SK-N-SH treated with all-trans-retinoic acid at 6 μM for 48 hours (cell line): ENCODE measurements around the gene PRH1.

Source experiments
- ATAC-seq: fragments of 200-7000 bp; cut with Tn5 transposase; 3 replicates; pipeline ENCODE4 v1.9.1; 2020; ENCODE audit warnings: mild to moderate bottlenecking, moderate library complexity
- ARNTL ChIP-seq: fragments of 450-650 bp; formaldehyde crosslinking; IDR thresholded peaks from 2 replicates; pipeline ENCODE4 v1.5.0; 2020; ENCODE audit warnings: low read depth, mild to moderate bottlenecking, moderate library complexity, borderline replicate concordance
- BACH2 ChIP-seq: fragments of 250-450 bp; sonication (Bioruptor Pico); IDR thresholded peaks from 2 replicates; pipeline ENCODE4 v1.9.0; 2021; ENCODE audit warnings: mild to moderate bottlenecking, borderline replicate concordance
- CSDC2 ChIP-seq: fragments of 250-450 bp; sonication (Bioruptor Pico); IDR thresholded peaks from 2 replicates; pipeline ENCODE4 v1.5.0; 2020; ENCODE audit warnings: mild to moderate bottlenecking, moderate library complexity
- ESRRG ChIP-seq: fragments of 250-450 bp; sonication (Bioruptor Pico); IDR thresholded peaks from 2 replicates; pipeline ENCODE4 v1.6.1; 2021; ENCODE audit warnings: mild to moderate bottlenecking
- ISL1 ChIP-seq: fragments of 250-450 bp; sonication (Bioruptor Pico); IDR thresholded peaks from 2 replicates; pipeline ENCODE4 v2.1.2; 2022; ENCODE audit warnings: mild to moderate bottlenecking, moderate library complexity
- OSR1 ChIP-seq: fragments of 250-450 bp; sonication (Bioruptor Pico); IDR thresholded peaks from 2 replicates; pipeline ENCODE4 v1.8.0; 2022; ENCODE audit warnings: moderate library complexity, mild to moderate bottlenecking, inconsistent platforms
- PPARA ChIP-seq: fragments of 250-450 bp; sonication (Bioruptor Pico); IDR thresholded peaks from 2 replicates; pipeline ENCODE4 v1.5.0; 2020; ENCODE audit warnings: mild to moderate bottlenecking, borderline replicate concordance
- RARB ChIP-seq: fragments of 250-450 bp; sonication (Bioruptor Pico); IDR thresholded peaks from 2 replicates; pipeline ENCODE4 v1.8.0; 2021; ENCODE audit warnings: mild to moderate bottlenecking, moderate library complexity
- SNAI2 ChIP-seq: fragments of 250-450 bp; sonication (Bioruptor Pico); IDR thresholded peaks from 2 replicates; pipeline ENCODE4 v1.5.0; 2020; ENCODE audit warnings: mild to moderate bottlenecking, moderate library complexity
- TCF4 ChIP-seq: fragments of 250-450 bp; sonication (Bioruptor Pico); IDR thresholded peaks from 2 replicates; pipeline ENCODE4 v1.8.0; 2021; ENCODE audit warnings: mild to moderate bottlenecking, moderate library complexity, borderline replicate concordance
- TOX ChIP-seq: fragments of 250-450 bp; sonication (Bioruptor Pico); IDR thresholded peaks from 2 replicates; pipeline ENCODE4 v1.8.0; 2021; ENCODE audit warnings: mild to moderate bottlenecking, moderate library complexity, borderline replicate concordance
- ZC3H10 ChIP-seq: fragments of 250-450 bp; sonication (Bioruptor Pico); IDR thresholded peaks from 2 replicates; pipeline ENCODE4 v1.5.1; 2021; ENCODE audit warnings: mild to moderate bottlenecking, moderate library complexity
- ZFP3 ChIP-seq: fragments of 250-450 bp; sonication (Bioruptor Pico); IDR thresholded peaks from 2 replicates; pipeline ENCODE4 v1.5.0; 2020; ENCODE audit warnings: mild to moderate bottlenecking, moderate library complexity
- ZFP30 ChIP-seq: fragments of 450-650 bp; formaldehyde crosslinking; IDR thresholded peaks from 2 replicates; pipeline ENCODE4 v1.5.0; 2022; ENCODE audit warnings: mild to moderate bottlenecking, moderate library complexity
- ZNF565 ChIP-seq: fragments of 450-650 bp; formaldehyde crosslinking; conservative IDR thresholded peaks from 2 replicates; pipeline ENCODE4 v1.5.0; 2020; ENCODE audit warnings: low read depth, mild to moderate bottlenecking, moderate library complexity
- ZNF70 ChIP-seq: fragments of 450-650 bp; formaldehyde crosslinking; IDR thresholded peaks from 2 replicates; pipeline ENCODE4 v1.5.0; 2020; ENCODE audit warnings: mild to moderate bottlenecking, moderate library complexity
- ZNF8 ChIP-seq: fragments of 450-650 bp; formaldehyde crosslinking; IDR thresholded peaks from 2 replicates; pipeline ENCODE4 v1.5.0; 2020; ENCODE audit warnings: mild to moderate bottlenecking, moderate library complexity
- TF ChIP-seq, protein P1 (sequence below): fragments of 250-450 bp; sonication (Bioruptor Pico); IDR thresholded peaks from 2 replicates; pipeline ENCODE4 v1.8.0; 2020; ENCODE audit warnings: mild to moderate bottlenecking, moderate library complexity, borderline replicate concordance
- TF ChIP-seq, protein P2 (sequence below): fragments of 250-450 bp; sonication (Bioruptor Pico); IDR thresholded peaks from 2 replicates; pipeline ENCODE4 v1.8.0; 2021; ENCODE audit warnings: low read depth, mild to moderate bottlenecking, moderate library complexity, borderline replicate concordance
- TF ChIP-seq, protein P3 (sequence below): fragments of 250-450 bp; sonication (Bioruptor Pico); IDR thresholded peaks from 2 replicates; pipeline ENCODE4 v1.5.1; 2021; ENCODE audit warnings: mild to moderate bottlenecking, moderate library complexity
- TF ChIP-seq, protein P4 (sequence below): fragments of 250-450 bp; sonication (Bioruptor Pico); IDR thresholded peaks from 2 replicates; pipeline ENCODE4 v1.5.0; 2020; ENCODE audit warnings: mild to moderate bottlenecking, moderate library complexity

The PRH1 gene

DNA sequence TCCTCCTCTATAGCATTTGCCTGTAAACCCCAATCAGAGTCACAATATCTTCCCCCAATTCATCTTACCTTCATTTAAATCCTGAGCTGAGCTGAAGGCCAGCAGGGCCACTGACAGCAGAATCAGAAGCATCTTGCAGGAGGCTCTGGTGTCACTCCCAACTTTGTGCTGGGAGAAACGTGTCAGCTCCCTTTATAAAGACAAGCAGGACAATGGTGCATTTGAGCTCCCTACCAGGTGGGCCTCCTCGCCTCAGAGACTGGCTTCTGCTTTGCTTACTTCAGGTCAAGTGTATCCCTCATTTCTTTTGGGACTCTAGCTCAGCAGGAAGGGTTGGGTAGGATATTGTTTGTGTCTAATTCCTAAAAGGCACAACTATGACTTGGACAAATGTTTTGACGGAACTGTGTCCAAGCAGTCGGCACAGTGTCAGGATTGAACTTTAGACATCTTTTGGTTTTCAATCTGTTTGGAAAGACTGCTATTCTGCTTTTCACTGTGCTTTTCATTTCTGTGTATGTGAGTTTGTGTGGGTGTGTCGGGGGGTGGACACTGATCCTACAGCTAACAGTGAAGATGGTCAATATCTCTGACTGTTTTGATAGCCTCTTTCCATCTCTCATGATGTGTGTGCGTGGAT is at the start of gene PRH1:
Gene PRH1, minus strand, starts transcription at position 170 of the 640 bp plus-strand sequence. Its CDS starts 38 bp downstream, at position 132.
- TF ChIP-seq, protein P1, sequence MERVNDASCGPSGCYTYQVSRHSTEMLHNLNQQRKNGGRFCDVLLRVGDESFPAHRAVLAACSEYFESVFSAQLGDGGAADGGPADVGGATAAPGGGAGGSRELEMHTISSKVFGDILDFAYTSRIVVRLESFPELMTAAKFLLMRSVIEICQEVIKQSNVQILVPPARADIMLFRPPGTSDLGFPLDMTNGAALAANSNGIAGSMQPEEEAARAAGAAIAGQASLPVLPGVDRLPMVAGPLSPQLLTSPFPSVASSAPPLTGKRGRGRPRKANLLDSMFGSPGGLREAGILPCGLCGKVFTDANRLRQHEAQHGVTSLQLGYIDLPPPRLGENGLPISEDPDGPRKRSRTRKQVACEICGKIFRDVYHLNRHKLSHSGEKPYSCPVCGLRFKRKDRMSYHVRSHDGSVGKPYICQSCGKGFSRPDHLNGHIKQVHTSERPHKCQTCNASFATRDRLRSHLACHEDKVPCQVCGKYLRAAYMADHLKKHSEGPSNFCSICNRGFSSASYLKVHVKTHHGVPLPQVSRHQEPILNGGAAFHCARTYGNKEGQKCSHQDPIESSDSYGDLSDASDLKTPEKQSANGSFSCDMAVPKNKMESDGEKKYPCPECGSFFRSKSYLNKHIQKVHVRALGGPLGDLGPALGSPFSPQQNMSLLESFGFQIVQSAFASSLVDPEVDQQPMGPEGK (CRISPR knock-in tag), result no peak
- no peak for TF ChIP-seq BACH2
- no peak for TF ChIP-seq TCF4 (CRISPR knock-in tag)
- TF ChIP-seq RARB (CRISPR knock-in tag), result no peak
- no peak for TF ChIP-seq ESRRG (CRISPR knock-in tag)
- TF ChIP-seq, all 23 proteins: peak for 0
- ATAC-seq, result no peak

DNA sequence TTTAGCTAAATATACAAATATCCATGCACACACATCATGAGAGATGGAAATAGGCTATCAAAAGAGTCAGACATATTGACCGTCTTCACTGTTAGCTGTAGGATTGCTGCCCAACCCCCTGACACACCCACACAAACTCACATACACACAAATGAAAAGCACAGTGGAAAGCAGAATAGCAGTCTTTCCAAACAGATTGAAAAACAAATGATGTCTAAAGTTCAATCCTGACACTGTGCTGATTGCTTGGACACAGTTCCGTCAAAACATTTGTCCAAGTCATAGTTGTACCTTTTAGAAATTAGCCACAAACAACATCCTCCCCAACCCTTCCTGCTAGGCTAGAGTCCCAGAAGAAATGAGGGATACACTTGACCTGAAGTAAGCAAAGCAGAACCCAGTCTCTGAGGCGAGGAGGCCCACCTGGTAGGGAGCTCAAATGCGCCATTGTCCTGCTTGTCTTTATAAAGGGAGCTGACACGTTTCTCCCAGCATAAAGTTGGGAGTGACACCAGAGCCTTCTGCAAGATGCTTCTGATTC is 44.8 kb upstream of the PRH1 start, which contains the start of gene PRH2:
Gene PRH2, plus strand, starts transcription at position 491 of the 541 bp plus-strand sequence. Its CDS starts 38 bp downstream, at position 529.
- TF ChIP-seq OSR1 (CRISPR knock-in tag) (no peak), CSDC2 (CRISPR knock-in tag) (no peak), RARB (CRISPR knock-in tag) (no peak), TOX (CRISPR knock-in tag) (no peak), ZFP30 (CRISPR knock-in tag) (no peak), ZNF565 (CRISPR knock-in tag) (no peak), ZNF70 (no peak), ZNF8 (CRISPR knock-in tag) (no peak), ESRRG (CRISPR knock-in tag) (no peak)
- TF ChIP-seq, protein P1 (CRISPR knock-in tag), result no peak
- TF ChIP-seq, protein P2, sequence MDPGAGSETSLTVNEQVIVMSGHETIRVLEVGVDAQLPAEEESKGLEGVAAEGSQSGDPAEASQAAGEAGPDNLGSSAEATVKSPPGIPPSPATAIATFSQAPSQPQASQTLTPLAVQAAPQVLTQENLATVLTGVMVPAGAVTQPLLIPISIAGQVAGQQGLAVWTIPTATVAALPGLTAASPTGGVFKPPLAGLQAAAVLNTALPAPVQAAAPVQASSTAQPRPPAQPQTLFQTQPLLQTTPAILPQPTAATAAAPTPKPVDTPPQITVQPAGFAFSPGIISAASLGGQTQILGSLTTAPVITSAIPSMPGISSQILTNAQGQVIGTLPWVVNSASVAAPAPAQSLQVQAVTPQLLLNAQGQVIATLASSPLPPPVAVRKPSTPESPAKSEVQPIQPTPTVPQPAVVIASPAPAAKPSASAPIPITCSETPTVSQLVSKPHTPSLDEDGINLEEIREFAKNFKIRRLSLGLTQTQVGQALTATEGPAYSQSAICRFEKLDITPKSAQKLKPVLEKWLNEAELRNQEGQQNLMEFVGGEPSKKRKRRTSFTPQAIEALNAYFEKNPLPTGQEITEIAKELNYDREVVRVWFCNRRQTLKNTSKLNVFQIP (CRISPR knock-in tag), result no peak
- TF ChIP-seq, protein P3, sequence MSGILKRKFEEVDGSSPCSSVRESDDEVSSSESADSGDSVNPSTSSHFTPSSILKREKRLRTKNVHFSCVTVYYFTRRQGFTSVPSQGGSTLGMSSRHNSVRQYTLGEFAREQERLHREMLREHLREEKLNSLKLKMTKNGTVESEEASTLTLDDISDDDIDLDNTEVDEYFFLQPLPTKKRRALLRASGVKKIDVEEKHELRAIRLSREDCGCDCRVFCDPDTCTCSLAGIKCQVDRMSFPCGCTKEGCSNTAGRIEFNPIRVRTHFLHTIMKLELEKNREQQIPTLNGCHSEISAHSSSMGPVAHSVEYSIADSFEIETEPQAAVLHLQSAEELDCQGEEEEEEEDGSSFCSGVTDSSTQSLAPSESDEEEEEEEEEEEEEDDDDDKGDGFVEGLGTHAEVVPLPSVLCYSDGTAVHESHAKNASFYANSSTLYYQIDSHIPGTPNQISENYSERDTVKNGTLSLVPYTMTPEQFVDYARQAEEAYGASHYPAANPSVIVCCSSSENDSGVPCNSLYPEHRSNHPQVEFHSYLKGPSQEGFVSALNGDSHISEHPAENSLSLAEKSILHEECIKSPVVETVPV (CRISPR knock-in tag), result no peak

DNA sequence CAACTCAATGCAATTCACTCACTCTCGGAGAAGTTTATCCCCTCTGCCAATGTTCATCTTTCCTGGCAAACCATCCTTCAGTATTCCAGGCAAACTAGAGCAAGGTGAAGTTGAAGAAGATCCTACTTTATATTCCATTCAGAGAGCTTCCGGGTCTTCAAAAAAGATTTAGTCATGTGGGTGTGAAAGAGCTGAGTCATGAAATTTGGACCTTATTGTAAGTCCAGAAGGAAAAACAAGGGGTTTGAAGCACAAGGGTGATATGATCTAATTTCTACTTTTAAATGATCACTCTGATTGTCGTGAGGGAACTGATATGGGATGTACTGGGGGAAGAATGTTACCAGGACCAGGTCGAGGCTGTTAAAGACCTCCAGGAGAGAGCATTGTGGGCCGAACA is 42.2 kb upstream of the PRH1 start:
- no peak for ATAC-seq
- no peak for TF ChIP-seq TCF4 (CRISPR knock-in tag)
- TF ChIP-seq PPARA (CRISPR knock-in tag), result no peak
- TF ChIP-seq BACH2, result no peak
- TF ChIP-seq, protein P4, sequence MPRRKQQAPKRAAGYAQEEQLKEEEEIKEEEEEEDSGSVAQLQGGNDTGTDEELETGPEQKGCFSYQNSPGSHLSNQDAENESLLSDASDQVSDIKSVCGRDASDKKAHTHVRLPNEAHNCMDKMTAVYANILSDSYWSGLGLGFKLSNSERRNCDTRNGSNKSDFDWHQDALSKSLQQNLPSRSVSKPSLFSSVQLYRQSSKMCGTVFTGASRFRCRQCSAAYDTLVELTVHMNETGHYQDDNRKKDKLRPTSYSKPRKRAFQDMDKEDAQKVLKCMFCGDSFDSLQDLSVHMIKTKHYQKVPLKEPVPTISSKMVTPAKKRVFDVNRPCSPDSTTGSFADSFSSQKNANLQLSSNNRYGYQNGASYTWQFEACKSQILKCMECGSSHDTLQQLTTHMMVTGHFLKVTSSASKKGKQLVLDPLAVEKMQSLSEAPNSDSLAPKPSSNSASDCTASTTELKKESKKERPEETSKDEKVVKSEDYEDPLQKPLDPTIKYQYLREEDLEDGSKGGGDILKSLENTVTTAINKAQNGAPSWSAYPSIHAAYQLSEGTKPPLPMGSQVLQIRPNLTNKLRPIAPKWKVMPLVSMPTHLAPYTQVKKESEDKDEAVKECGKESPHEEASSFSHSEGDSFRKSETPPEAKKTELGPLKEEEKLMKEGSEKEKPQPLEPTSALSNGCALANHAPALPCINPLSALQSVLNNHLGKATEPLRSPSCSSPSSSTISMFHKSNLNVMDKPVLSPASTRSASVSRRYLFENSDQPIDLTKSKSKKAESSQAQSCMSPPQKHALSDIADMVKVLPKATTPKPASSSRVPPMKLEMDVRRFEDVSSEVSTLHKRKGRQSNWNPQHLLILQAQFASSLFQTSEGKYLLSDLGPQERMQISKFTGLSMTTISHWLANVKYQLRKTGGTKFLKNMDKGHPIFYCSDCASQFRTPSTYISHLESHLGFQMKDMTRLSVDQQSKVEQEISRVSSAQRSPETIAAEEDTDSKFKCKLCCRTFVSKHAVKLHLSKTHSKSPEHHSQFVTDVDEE (CRISPR knock-in tag), result no peak
- TF ChIP-seq, protein P3 (CRISPR knock-in tag), result no peak
- no peak for TF ChIP-seq ESRRG (CRISPR knock-in tag)
- no peak for TF ChIP-seq CSDC2 (CRISPR knock-in tag)
- TF ChIP-seq ZC3H10 (CRISPR knock-in tag), result no peak
- no peak for TF ChIP-seq ZFP3
- TF ChIP-seq ARNTL (CRISPR knock-in tag), result no peak
- TF ChIP-seq OSR1 (CRISPR knock-in tag), result no peak
- no peak for TF ChIP-seq ZNF8 (CRISPR knock-in tag)
- TF ChIP-seq ISL1 (CRISPR knock-in tag), result no peak
- TF ChIP-seq ZNF565 (CRISPR knock-in tag), result no peak
- no peak for TF ChIP-seq RARB (CRISPR knock-in tag)
- no peak for TF ChIP-seq SNAI2 (CRISPR knock-in tag)
- no peak for TF ChIP-seq ZNF70
- TF ChIP-seq, protein P1 (CRISPR knock-in tag), result no peak
- TF ChIP-seq TOX (CRISPR knock-in tag), result no peak

More for the DNA sequence above, 44.8 kb upstream of the PRH1 start, which contains the start of gene PRH2:
- no peak for ATAC-seq
